NB4 (cell line): Measurements from ENCODE around the gene ZAR1.

Experiments used
- POLR2A ChIP-seq: IDR thresholded peaks from 2 replicates; pipeline ENCODE4 v1.6.1; 2011; ENCODE audit warnings: mild to moderate bottlenecking; ENCODE audit not compliant: insufficient read length; ENCODE audit errors: extremely low read depth
- TF ChIP-seq, protein P1 (sequence below): IDR thresholded peaks from one replicate; pipeline ENCODE4 v1.5.1; 2012; ENCODE audit warnings: low read depth, low read length
- TF ChIP-seq, protein P2 (sequence below): IDR thresholded peaks from 2 replicates; pipeline ENCODE4 v1.6.1; 2011; ENCODE audit warnings: low read depth, low read length

DNA sequence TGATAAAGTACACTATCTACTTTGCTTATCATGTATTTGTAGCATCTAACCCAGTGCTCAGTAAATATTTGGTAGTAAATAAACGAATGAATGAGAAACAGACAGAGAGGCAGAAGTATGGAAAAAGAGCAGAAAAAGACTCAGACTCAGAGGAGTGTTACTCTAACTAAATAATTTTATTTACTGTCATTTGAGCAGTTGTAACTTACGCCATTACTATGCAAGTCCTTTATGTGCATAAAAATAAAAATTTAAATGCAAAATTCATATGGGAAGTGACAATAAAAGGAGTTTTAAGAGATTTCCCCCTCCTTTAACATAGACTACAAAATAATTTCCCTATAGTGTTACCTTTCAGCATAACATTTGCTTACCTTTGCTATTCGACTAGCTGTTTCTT, 49.5 kb downstream of the ZAR1 start:
- TF ChIP-seq, protein P1, sequence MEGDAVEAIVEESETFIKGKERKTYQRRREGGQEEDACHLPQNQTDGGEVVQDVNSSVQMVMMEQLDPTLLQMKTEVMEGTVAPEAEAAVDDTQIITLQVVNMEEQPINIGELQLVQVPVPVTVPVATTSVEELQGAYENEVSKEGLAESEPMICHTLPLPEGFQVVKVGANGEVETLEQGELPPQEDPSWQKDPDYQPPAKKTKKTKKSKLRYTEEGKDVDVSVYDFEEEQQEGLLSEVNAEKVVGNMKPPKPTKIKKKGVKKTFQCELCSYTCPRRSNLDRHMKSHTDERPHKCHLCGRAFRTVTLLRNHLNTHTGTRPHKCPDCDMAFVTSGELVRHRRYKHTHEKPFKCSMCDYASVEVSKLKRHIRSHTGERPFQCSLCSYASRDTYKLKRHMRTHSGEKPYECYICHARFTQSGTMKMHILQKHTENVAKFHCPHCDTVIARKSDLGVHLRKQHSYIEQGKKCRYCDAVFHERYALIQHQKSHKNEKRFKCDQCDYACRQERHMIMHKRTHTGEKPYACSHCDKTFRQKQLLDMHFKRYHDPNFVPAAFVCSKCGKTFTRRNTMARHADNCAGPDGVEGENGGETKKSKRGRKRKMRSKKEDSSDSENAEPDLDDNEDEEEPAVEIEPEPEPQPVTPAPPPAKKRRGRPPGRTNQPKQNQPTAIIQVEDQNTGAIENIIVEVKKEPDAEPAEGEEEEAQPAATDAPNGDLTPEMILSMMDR = no peak
- TF ChIP-seq, protein P2, sequence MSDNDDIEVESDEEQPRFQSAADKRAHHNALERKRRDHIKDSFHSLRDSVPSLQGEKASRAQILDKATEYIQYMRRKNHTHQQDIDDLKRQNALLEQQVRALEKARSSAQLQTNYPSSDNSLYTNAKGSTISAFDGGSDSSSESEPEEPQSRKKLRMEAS = no peak
- no peak for TF ChIP-seq POLR2A
